GM18868 (cell line): ENCODE results near the gene SUSD2.
"Not testable (repeated sequence)": the region's sequence is repeated elsewhere in the genome, so short reads cannot be mapped to it uniquely, and the experiment has no call there.

Experiments
- ATAC-seq: cut with Tn5 transposase; IDR thresholded peaks from one replicate; pipeline ENCODE4 v1.9.1; 2021; ENCODE audit warnings: mild to moderate bottlenecking, moderate library complexity; ENCODE audit not compliant: unreplicated experiment

The SUSD2 gene

GRCh38 chr22:24209687-24210086 lies 28.4 kb downstream of the SUSD2 start:
- ATAC-seq = no peak

- not testable (repeated sequence) for ATAC-seq
Measured at GRCh38 chr22:24210409-24210808, 29.1 kb downstream of the SUSD2 start.

GRCh38 chr22:24211716-24212115 lies 30.4 kb downstream of the SUSD2 start:
- not testable (repeated sequence) for ATAC-seq

GRCh38 chr22:24213111-24213510 lies 31.8 kb downstream of the SUSD2 start:
- ATAC-seq = not testable (repeated sequence)

GRCh38 chr22:24214467-24215285 lies 33.4 kb downstream of the SUSD2 start:
- ATAC-seq = no peak

GRCh38 chr22:24216541-24217209 lies 35.4 kb downstream of the SUSD2 start:
- ATAC-seq = no peak

- no peak for ATAC-seq
Measured at GRCh38 chr22:24217384-24217783, 36.1 kb downstream of the SUSD2 start.

GRCh38 chr22:24219750-24220149 lies 38.5 kb downstream of the SUSD2 start:
- no peak for ATAC-seq

GRCh38 chr22:24224468-24224867 lies 43.2 kb downstream of the SUSD2 start:
- no peak for ATAC-seq

- no peak for ATAC-seq
Measured at GRCh38 chr22:24225044-24225601, 43.8 kb downstream of the SUSD2 start.

- no peak for ATAC-seq
Measured at GRCh38 chr22:24225951-24226350, 44.7 kb downstream of the SUSD2 start.

- ATAC-seq = no peak
Measured at GRCh38 chr22:24230911-24231656, 49.8 kb downstream of the SUSD2 start.

- no peak for ATAC-seq
Measured at GRCh38 chr22:24231706-24232105, 50.4 kb downstream of the SUSD2 start.

GRCh38 chr22:24232124-24232523 lies 50.8 kb downstream of the SUSD2 start:
- no peak for ATAC-seq

GRCh38 chr22:24232725-24233124 lies 51.4 kb downstream of the SUSD2 start:
- no peak for ATAC-seq

- no peak for ATAC-seq
Measured at GRCh38 chr22:24233235-24233634, 51.9 kb downstream of the SUSD2 start.

- ATAC-seq = no peak
Measured at GRCh38 chr22:24233816-24234215, 52.5 kb downstream of the SUSD2 start.

- no peak for ATAC-seq
Measured at GRCh38 chr22:24235315-24235714, 54.0 kb downstream of the SUSD2 start.

- ATAC-seq = no peak
Measured at GRCh38 chr22:24236656-24237055, 55.4 kb downstream of the SUSD2 start.

GRCh38 chr22:24238101-24238694 lies 56.9 kb downstream of the SUSD2 start:
- not testable (repeated sequence) for ATAC-seq
